Gastroesophageal sphincter (tissue), 3 donors: ENCODE data around the gene NOSIP.

Experiments used
- EP300 ChIP-seq: sonication (generic); formaldehyde crosslinking; IDR thresholded peaks from one replicate; pipeline ENCODE4 v1.6.1; 2017; ENCODE audit warnings: antibody characterized with exemption, mild to moderate bottlenecking
- POLR2A ChIP-seq, 2 donors: fragments of 450-650 bp; IDR thresholded peaks; one replicate each; pipeline ENCODE4 v1.6.1; 2017; ENCODE audit warnings: antibody characterized with exemption in 2 of 2, mild to moderate bottlenecking in 2 of 2, moderate library complexity in 1 of 2
- POLR2AphosphoS5 ChIP-seq: sonication (generic); formaldehyde crosslinking; IDR thresholded peaks from one replicate; pipeline ENCODE4 v1.6.1; 2017; ENCODE audit warnings: antibody characterized with exemption
- TF ChIP-seq, protein P1 (sequence below), 4 experiments: fragments of 200-600 bp in 2 of 4; fragments of 450-650 bp in 2 of 4; sonication (generic) in 1 of 4; IDR thresholded peaks; one replicate each; pipeline ENCODE4 v1.5.1; 2017 to 2019; ENCODE audit warnings: antibody characterized with exemption in 4 of 4, mild to moderate bottlenecking in 2 of 4, moderate library complexity in 2 of 4

DNA sequence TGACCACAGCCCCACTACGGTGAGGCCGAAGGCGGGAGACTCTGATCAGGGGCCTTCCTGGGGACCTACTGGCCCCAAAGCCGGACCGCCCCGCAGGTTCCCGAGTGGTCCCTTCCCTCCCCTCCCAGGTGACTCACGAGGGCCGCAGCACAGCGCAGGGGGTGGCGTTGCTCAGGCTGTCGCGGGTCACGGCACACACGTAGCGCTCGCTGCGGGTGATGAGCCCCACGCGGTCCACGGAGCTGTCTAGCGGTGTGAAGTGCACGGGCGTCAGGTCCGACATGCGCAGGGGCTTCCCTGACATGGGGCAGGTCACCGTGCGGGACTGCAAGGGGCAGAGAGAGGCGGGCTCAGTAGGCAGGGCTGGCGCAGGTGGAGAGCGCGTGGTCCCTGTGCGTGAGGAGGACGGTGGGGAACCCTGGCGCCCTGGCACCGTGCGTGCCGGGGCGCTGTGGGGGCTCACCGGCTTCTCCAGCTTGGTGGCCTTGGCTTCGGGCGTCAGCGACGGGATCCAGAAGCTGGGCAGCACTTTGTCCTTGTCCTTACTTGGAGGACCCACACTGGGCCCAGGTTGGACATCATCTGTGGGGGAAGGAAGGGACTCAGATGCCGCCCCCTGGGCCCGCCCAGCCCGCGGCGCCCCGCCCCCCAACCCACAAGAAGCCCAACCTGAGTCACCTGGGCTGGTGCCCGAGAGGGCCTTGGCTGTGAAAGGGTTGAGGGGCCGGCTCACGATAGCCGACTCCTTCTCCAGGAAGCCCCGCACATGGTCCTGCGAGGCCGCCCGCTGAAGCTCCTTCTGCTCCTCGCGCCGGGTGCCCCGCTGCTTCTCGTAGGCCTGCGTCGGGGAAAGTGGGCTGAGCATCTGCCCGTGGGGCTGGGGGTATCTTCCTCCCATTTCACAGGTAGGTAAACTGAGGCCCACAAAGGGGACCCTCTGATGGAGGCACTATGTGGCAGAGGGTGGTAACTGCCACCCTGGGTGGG, 23.7 kb downstream of the NOSIP start:
- TF ChIP-seq, protein P1, sequence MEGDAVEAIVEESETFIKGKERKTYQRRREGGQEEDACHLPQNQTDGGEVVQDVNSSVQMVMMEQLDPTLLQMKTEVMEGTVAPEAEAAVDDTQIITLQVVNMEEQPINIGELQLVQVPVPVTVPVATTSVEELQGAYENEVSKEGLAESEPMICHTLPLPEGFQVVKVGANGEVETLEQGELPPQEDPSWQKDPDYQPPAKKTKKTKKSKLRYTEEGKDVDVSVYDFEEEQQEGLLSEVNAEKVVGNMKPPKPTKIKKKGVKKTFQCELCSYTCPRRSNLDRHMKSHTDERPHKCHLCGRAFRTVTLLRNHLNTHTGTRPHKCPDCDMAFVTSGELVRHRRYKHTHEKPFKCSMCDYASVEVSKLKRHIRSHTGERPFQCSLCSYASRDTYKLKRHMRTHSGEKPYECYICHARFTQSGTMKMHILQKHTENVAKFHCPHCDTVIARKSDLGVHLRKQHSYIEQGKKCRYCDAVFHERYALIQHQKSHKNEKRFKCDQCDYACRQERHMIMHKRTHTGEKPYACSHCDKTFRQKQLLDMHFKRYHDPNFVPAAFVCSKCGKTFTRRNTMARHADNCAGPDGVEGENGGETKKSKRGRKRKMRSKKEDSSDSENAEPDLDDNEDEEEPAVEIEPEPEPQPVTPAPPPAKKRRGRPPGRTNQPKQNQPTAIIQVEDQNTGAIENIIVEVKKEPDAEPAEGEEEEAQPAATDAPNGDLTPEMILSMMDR (IDR thresholded peaks at IDR 0.05), result no peak
- no peak for TF ChIP-seq EP300
- TF ChIP-seq POLR2A (IDR thresholded peaks at IDR 0.05), result no peak
- no peak for TF ChIP-seq POLR2AphosphoS5
